ENCODE data around the gene TUBB3. TPM values are rescaled to one million over a fixed set of nuclear protein-coding genes. Genes with fewer than 3 reads are reported as not detected.

TUBB3 gene
- total and polyA plus RNA-seq, 2 of the 8 experiments (the other 6 are each of a cell fraction or from before 2014, with no cell fraction given), result 275 to 393 TPM

GRCh38 chr16:89973654-89974335, 50.7 kb downstream of the TUBB3 start (continued):
- TF ChIP-seq CTBP2 (IDR thresholded peaks at IDR 0.05; ENCODE audit: borderline replicate concordance, insufficient read depth, insufficient read length, low read length) (no peak), ATF2 (IDR thresholded peaks at IDR 0.05; ENCODE audit: low read length) (no peak)
